HCT116 (cell line): ENCODE measurements around the gene TMEM117. TPM values are rescaled to one million over a fixed set of nuclear protein-coding genes. Genes with fewer than 3 reads are reported as not detected.

ENCODE experiments used
- ATAC-seq: fragments of 200-7000 bp; cut with Tn5 transposase; 2 replicates; pipeline ENCODE4 v1.9.1; 2020; ENCODE audit warnings: mild to moderate bottlenecking, moderate library complexity
- BruUV-seq: library from RNA; stranded (reverse); fragments of 400-500 nt; replicated peaks from 2 replicates; lab custom pipeline; 2021; lab: Mats Ljungman, UMichigan
- CTCF ChIA-PET: fragments of 300-600 bp; sonication (Branson Sonifier 250); formaldehyde crosslinking; loops from one replicate; lab custom pipeline; 2021; ENCODE audit warnings: antibody characterized with exemption; lab: Charles Lee
- POLR2A ChIA-PET: fragments of 300-600, 350-600 bp; sonication (Branson Sonifier 250); formaldehyde crosslinking; loops from one replicate; lab custom pipeline; 2021; ENCODE audit warnings: antibody characterized with exemption; lab: Charles Lee
- RAD21 ChIA-PET, 2 experiments: fragments of 300-600 bp; sonication (Branson Sonifier 250); formaldehyde crosslinking; loops; one replicate each; lab custom pipeline; 2023; ENCODE audit warnings: low total read pairs in 2 of 2; ENCODE audit not compliant: uncharacterized antibody in 2 of 2, unreplicated experiment in 2 of 2, low non-redundant PET in 1 of 2; lab: Charles Lee
- DNase-seq: peaks from one replicate; pipeline ENCODE4 v3.0.0-alpha.2; 2010; ENCODE audit warnings: low read depth, low spot score
- H2AFZ ChIP-seq: fragments of 200-600 bp; shearing (Covaris generic), sonication (generic); 2 replicates; pipeline ENCODE4 v1.6.1; 2017; ENCODE audit warnings: low read depth, mixed run types, mixed read lengths, antibody characterized with exemption, low read length; ENCODE audit not compliant: poor library complexity, severe bottlenecking
- H3K27ac ChIP-seq: 2 replicates; pipeline ENCODE4 v1.5.1; 2012; ENCODE audit warnings: low read depth, low read length
- H3K27me3 ChIP-seq: fragments of 200-600 bp; sonication (generic); 2 replicates; pipeline ENCODE4 v1.6.1; 2016; ENCODE audit warnings: mixed run types, low read length, mixed read lengths; ENCODE audit not compliant: insufficient read depth
- H3K36me3 ChIP-seq, 2 experiments: fragments of 200-500 bp in 1 of 2; fragments of 200-600 bp in 1 of 2; sonication (Bioruptor generic) in 1 of 2; sonication (generic) in 1 of 2; 2 replicates each; pipeline versions ENCODE4 v1.5.1 to v1.6.1; 2014 to 2016; ENCODE audit warnings: low read length in 2 of 2, inconsistent platforms in 1 of 2, mixed read lengths in 1 of 2, mixed run types in 1 of 2; ENCODE audit not compliant: insufficient read depth in 2 of 2, control insufficient read depth in 1 of 2
- H3K4me1 ChIP-seq, 2 experiments: fragments of 200-600 bp in 1 of 2; sonication (generic) in 1 of 2; 2 replicates each; pipeline versions ENCODE4 v1.5.1 to v1.6.1; 2012 to 2017; ENCODE audit warnings: low read length in 2 of 2, inconsistent platforms in 1 of 2, mild to moderate bottlenecking in 1 of 2, mixed read lengths in 1 of 2, mixed run types in 1 of 2, moderate library complexity in 1 of 2; ENCODE audit not compliant: insufficient read depth in 2 of 2, control insufficient read depth in 1 of 2
- H3K4me2 ChIP-seq: fragments of 200-600 bp; sonication (generic); 2 replicates; pipeline ENCODE4 v1.6.1; 2017; ENCODE audit warnings: mixed run types, low read length, mixed read lengths
- H3K4me3 ChIP-seq, 2 experiments: fragments of 200-600 bp in 1 of 2; sonication (generic) in 1 of 2; replicated peaks in 1 of 2; 2 replicates each; pipeline ENCODE4 v1.5.1; 2011 to 2016; ENCODE audit warnings: low read length in 2 of 2, control low read depth in 1 of 2, low read depth in 1 of 2, mild to moderate bottlenecking in 1 of 2, mixed read lengths in 1 of 2, mixed run types in 1 of 2
- H3K79me2 ChIP-seq: fragments of 200-600 bp; sonication (generic); 2 replicates; pipeline ENCODE4 v1.6.1; 2017; ENCODE audit warnings: mild to moderate bottlenecking, mixed run types, low read length, moderate library complexity, mixed read lengths; ENCODE audit not compliant: insufficient read depth
- H3K9ac ChIP-seq: fragments of 200-600 bp; sonication (generic); 2 replicates; pipeline ENCODE4 v1.6.1; 2016; ENCODE audit warnings: low read length, mixed read lengths
- H3K9me2 ChIP-seq: fragments of 200-600 bp; sonication (generic), shearing (Covaris generic); 2 replicates; pipeline ENCODE4 v1.6.1; 2017; ENCODE audit warnings: mixed run types, mild to moderate bottlenecking, moderate library complexity; ENCODE audit not compliant: insufficient read depth
- H3K9me3 ChIP-seq, 2 experiments: fragments of 200-500 bp in 1 of 2; fragments of 200-600 bp in 1 of 2; sonication (Bioruptor generic) in 1 of 2; sonication (generic) in 1 of 2; 2 replicates each; pipeline ENCODE4 v1.6.1; 2014 to 2017; ENCODE audit warnings: low read length in 2 of 2, mixed read lengths in 2 of 2, inconsistent platforms in 1 of 2, low read depth in 1 of 2, mild to moderate bottlenecking in 1 of 2, mixed run types in 1 of 2, moderate library complexity in 1 of 2; ENCODE audit not compliant: control insufficient read depth in 1 of 2, insufficient read depth in 1 of 2
- H4K20me1 ChIP-seq: fragments of 200-600 bp; sonication (generic), shearing (Covaris generic); 2 replicates; pipeline ENCODE4 v1.6.1; 2017; ENCODE audit warnings: mixed run types, mild to moderate bottlenecking, moderate library complexity; ENCODE audit not compliant: insufficient read depth
- CBX3 ChIP-seq: IDR thresholded peaks from 2 replicates; pipeline ENCODE4 v1.6.1; 2012; ENCODE audit warnings: low read depth
- ELF1 ChIP-seq: IDR thresholded peaks from 2 replicates; pipeline ENCODE4 v1.6.1; 2012; ENCODE audit warnings: low read depth, borderline replicate concordance
- EZH2phosphoT487 ChIP-seq: fragments of 200-600 bp; IDR thresholded peaks from 2 replicates; pipeline ENCODE4 v1.6.1; 2018; ENCODE audit warnings: antibody characterized with exemption, borderline replicate concordance
- FOSL1 ChIP-seq: IDR thresholded peaks from 2 replicates; pipeline ENCODE4 v1.6.1; 2012; ENCODE audit warnings: low read depth
- JUND ChIP-seq: IDR thresholded peaks from 2 replicates; pipeline ENCODE4 v1.6.1; 2012
- POLR2A ChIP-seq: IDR thresholded peaks from 2 replicates; pipeline ENCODE4 v1.7.0; 2011; ENCODE audit warnings: borderline replicate concordance; ENCODE audit not compliant: insufficient read depth, insufficient read length; ENCODE audit errors: extremely low read depth
- POLR2AphosphoS5 ChIP-seq: IDR thresholded peaks from 2 replicates; pipeline ENCODE4 v1.6.1; 2011; ENCODE audit warnings: mild to moderate bottlenecking, low read depth, low read length, moderate library complexity
- SP1 ChIP-seq: IDR thresholded peaks from 2 replicates; pipeline ENCODE4 v1.6.1; 2012; ENCODE audit warnings: low read depth
- SRF ChIP-seq: IDR thresholded peaks from 2 replicates; pipeline ENCODE4 v1.6.1; 2012; ENCODE audit warnings: low read depth
- TCF7L2 ChIP-seq: IDR thresholded peaks from 2 replicates; pipeline ENCODE4 v1.7.0; 2011; ENCODE audit warnings: borderline replicate concordance, inconsistent platforms; ENCODE audit not compliant: insufficient read depth, insufficient read length; ENCODE audit errors: extremely low read depth
- ZFX ChIP-seq: fragments of 450-650 bp; IDR thresholded peaks from 2 replicates; pipeline ENCODE4 v1.6.1; 2017
- intact Hi-C: fragments of 100-400 bp; cut with micrococcal nuclease; formaldehyde crosslinking; loops from 2 replicates; pipeline ENCODE4 v1.10.0; 2022
- total RNA-seq: library from RNA; stranded (reverse); gene quantifications from one replicate; pipeline ENCODE4 v1.2.1, GENCODE V29; 2021; ENCODE audit not compliant: unreplicated experiment
- TF ChIP-seq, protein P1 (sequence below): IDR thresholded peaks from 2 replicates; pipeline ENCODE4 v1.6.1; 2012
- TF ChIP-seq, protein P2 (sequence below): IDR thresholded peaks from 2 replicates; pipeline ENCODE4 v1.6.1; 2012; ENCODE audit warnings: low read depth
- TF ChIP-seq, protein P3 (sequence below): IDR thresholded peaks from 2 replicates; pipeline ENCODE4 v1.6.1; 2012

The TMEM117 gene
- total RNA-seq, 1 experiment from 2014 or later = 3.6 TPM

DNA sequence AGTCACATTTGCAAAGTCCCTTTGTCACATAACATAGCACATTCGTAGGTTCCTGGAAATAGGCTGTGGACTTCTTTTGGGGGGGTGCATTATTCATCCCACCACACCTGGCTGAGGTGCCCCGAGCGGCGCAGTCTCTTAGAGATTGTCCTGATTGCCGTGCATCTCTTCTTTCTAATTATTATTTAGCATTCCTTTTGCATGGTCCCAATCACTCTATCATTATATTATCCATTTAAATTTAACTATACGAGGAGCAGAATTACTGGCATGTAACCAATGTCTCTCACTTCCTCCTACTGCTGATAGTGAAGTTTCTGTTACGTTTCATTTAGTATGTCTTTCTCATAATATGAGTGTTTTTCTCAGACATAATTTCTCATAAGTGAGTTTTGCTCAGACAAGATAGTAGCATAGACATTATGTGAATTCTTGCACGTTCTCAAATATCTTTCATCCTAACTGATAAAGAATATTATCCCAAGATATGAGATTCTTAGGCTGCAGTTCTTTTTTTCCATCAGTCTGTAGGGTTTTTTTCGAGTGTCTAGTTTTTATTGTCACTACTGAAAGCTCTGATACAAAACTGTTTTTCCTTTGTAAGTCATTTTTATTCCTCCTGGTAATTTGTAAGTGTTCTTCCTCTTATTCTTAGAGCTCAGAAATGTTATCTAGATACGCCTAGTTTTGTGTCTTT lies 595.9 kb downstream of the TMEM117 start:
- H3K27me3 ChIP-seq = no peaks in the 10 kb centered on the region
- intact Hi-C loops = no loop called here

More for the DNA sequence above, 595.9 kb downstream of the TMEM117 start:
- no TSS peak for BruUV-seq
- Histone ChIP-seq H3K4me3 (no peak overlapping the region), H3K36me3 (no peaks in the 10 kb centered on the region), H3K4me2 (no peak overlapping the region), H3K9ac (no peak overlapping the region), H3K4me1 (no peaks in the 10 kb centered on the region), H4K20me1 (no peaks in the 10 kb centered on the region), H3K9me3 (no peaks in the 10 kb centered on the region), H2AFZ (no peak overlapping the region), H3K79me2 (no peaks in the 10 kb centered on the region), H3K9me2 (no peaks in the 10 kb centered on the region), H3K27ac (no peak overlapping the region)
- DNase-seq (no peak), ATAC-seq (no peak)
- TF ChIP-seq SRF (no peak), FOSL1 (no peak), JUND (no peak), POLR2AphosphoS5 (no peak), POLR2A (no peak), ELF1 (no peak), ZFX (no peak), SP1 (no peak), TCF7L2 (no peak), EZH2phosphoT487 (no peak), CBX3 (no peak)
- TF ChIP-seq, protein P1, sequence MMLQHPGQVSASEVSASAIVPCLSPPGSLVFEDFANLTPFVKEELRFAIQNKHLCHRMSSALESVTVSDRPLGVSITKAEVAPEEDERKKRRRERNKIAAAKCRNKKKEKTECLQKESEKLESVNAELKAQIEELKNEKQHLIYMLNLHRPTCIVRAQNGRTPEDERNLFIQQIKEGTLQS = no peak
- TF ChIP-seq, protein P2, sequence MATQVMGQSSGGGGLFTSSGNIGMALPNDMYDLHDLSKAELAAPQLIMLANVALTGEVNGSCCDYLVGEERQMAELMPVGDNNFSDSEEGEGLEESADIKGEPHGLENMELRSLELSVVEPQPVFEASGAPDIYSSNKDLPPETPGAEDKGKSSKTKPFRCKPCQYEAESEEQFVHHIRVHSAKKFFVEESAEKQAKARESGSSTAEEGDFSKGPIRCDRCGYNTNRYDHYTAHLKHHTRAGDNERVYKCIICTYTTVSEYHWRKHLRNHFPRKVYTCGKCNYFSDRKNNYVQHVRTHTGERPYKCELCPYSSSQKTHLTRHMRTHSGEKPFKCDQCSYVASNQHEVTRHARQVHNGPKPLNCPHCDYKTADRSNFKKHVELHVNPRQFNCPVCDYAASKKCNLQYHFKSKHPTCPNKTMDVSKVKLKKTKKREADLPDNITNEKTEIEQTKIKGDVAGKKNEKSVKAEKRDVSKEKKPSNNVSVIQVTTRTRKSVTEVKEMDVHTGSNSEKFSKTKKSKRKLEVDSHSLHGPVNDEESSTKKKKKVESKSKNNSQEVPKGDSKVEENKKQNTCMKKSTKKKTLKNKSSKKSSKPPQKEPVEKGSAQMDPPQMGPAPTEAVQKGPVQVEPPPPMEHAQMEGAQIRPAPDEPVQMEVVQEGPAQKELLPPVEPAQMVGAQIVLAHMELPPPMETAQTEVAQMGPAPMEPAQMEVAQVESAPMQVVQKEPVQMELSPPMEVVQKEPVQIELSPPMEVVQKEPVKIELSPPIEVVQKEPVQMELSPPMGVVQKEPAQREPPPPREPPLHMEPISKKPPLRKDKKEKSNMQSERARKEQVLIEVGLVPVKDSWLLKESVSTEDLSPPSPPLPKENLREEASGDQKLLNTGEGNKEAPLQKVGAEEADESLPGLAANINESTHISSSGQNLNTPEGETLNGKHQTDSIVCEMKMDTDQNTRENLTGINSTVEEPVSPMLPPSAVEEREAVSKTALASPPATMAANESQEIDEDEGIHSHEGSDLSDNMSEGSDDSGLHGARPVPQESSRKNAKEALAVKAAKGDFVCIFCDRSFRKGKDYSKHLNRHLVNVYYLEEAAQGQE = no peak
- TF ChIP-seq, protein P3, sequence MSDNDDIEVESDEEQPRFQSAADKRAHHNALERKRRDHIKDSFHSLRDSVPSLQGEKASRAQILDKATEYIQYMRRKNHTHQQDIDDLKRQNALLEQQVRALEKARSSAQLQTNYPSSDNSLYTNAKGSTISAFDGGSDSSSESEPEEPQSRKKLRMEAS = no peak
- ChIA-PET POLR2A (no interaction called here), RAD21 (no interaction called here), CTCF (no interaction called here)
